IMR-90 (cell line): ENCODE data around the gene APLN. TPM values are rescaled to one million over a fixed set of nuclear protein-coding genes. Genes with fewer than 3 reads are reported as not detected.

Experiments used
- ATAC-seq: fragments of 200-7000 bp; cut with Tn5 transposase; 2 replicates; pipeline ENCODE4 v1.9.1; 2020; ENCODE audit warnings: low read depth, mild to moderate bottlenecking, moderate library complexity
- BruUV-seq: library from RNA; stranded (reverse); fragments of 400-500 nt; replicated peaks from 2 replicates; lab custom pipeline; 2021; lab: Mats Ljungman, UMichigan
- CTCF ChIA-PET: fragments of 300-600 bp; formaldehyde crosslinking; extraction: SDS; loops from one replicate; lab custom pipeline; 2021; ENCODE audit warnings: antibody characterized with exemption; lab: Yijun Ruan, JAX
- POLR2A ChIA-PET: fragments of 300-600 bp; sonication (Branson Sonifier 250); formaldehyde crosslinking; loops from one replicate; lab custom pipeline; 2022; ENCODE audit warnings: antibody characterized with exemption; ENCODE audit not compliant: unreplicated experiment; lab: Charles Lee
- DNase-seq: peaks from one replicate; pipeline ENCODE4 v3.0.0; 2013
- H2AFZ ChIP-seq: replicated peaks from 2 replicates; pipeline ENCODE3; 2013; ENCODE audit warnings: low read length, mild to moderate bottlenecking; ENCODE audit not compliant: poor library complexity
- H2AK5ac ChIP-seq: 2 replicates; pipeline ENCODE4 v1.6.1; 2013; ENCODE audit warnings: low read depth, low read length, inconsistent platforms
- H2AK9ac ChIP-seq: replicated peaks from 2 replicates; pipeline ENCODE3; 2013; ENCODE audit warnings: mild to moderate bottlenecking, low read depth, low read length, moderate library complexity; ENCODE audit not compliant: poor library complexity
- H2BK120ac ChIP-seq: 2 replicates; pipeline ENCODE4 v1.6.1; 2013; ENCODE audit warnings: low read depth, low read length, inconsistent platforms
- H2BK15ac ChIP-seq: 3 replicates; pipeline ENCODE4 v1.6.1; 2013; ENCODE audit warnings: low read depth, low read length, inconsistent platforms
- H2BK20ac ChIP-seq: 2 replicates; pipeline ENCODE4 v1.6.1; 2013; ENCODE audit warnings: low read depth, mild to moderate bottlenecking, inconsistent platforms, low read length, moderate library complexity
- H2BK5ac ChIP-seq: 2 replicates; pipeline ENCODE4 v1.6.1; 2013; ENCODE audit warnings: mild to moderate bottlenecking, low read depth, low read length, inconsistent platforms; ENCODE audit not compliant: poor library complexity, severe bottlenecking
- H3K14ac ChIP-seq: replicated peaks from 2 replicates; pipeline ENCODE4 v1.6.1; 2013; ENCODE audit warnings: low read depth, low read length, inconsistent platforms
- H3K18ac ChIP-seq: 2 replicates; pipeline ENCODE4 v1.6.1; 2013; ENCODE audit warnings: low read depth, low read length, control low read depth
- H3K23ac ChIP-seq: 2 replicates; pipeline ENCODE4 v1.6.1; 2013; ENCODE audit warnings: low read depth, low read length, inconsistent platforms
- H3K27ac ChIP-seq: 2 replicates; pipeline ENCODE4 v1.5.1; 2013; ENCODE audit warnings: mild to moderate bottlenecking, control low read depth, low read length; ENCODE audit not compliant: insufficient read depth
- H3K27me3 ChIP-seq: 2 replicates; pipeline ENCODE4 v1.6.1; 2013; ENCODE audit warnings: low read length; ENCODE audit not compliant: control insufficient read depth, insufficient read depth
- H3K36me3 ChIP-seq: 2 replicates; pipeline ENCODE4 v1.6.1; 2013; ENCODE audit warnings: low read length, mixed read lengths; ENCODE audit not compliant: control insufficient read depth, insufficient read depth
- H3K4ac ChIP-seq: 2 replicates; pipeline ENCODE4 v1.6.1; 2013; ENCODE audit warnings: low read depth, low read length, inconsistent platforms
- H3K4me1 ChIP-seq: 2 replicates; pipeline ENCODE4 v1.6.1; 2013; ENCODE audit warnings: low read length, mixed read lengths; ENCODE audit not compliant: control insufficient read depth, insufficient read depth
- H3K4me2 ChIP-seq: 2 replicates; pipeline ENCODE4 v1.6.1; 2013; ENCODE audit warnings: low read depth, mild to moderate bottlenecking, control low read depth, low read length, moderate library complexity
- H3K4me3 ChIP-seq: 2 replicates; pipeline ENCODE4 v1.5.1; 2013; ENCODE audit warnings: low read depth, mild to moderate bottlenecking, control low read depth, low read length, moderate library complexity; ENCODE audit not compliant: insufficient read depth
- H3K56ac ChIP-seq: 2 replicates; pipeline ENCODE4 v1.6.1; 2013; ENCODE audit warnings: low read length, inconsistent platforms; ENCODE audit not compliant: insufficient read depth; ENCODE audit errors: extremely low read depth
- H3K79me1 ChIP-seq, 2 experiments: 2 replicates each; pipeline ENCODE4 v1.6.1; 2013; ENCODE audit warnings: low read length in 2 of 2, inconsistent platforms in 1 of 2, low read depth in 1 of 2
- H3K9ac ChIP-seq: 2 replicates; pipeline ENCODE4 v1.6.1; 2013; ENCODE audit warnings: low read depth, low read length, control low read depth
- H3K9me1 ChIP-seq: 2 replicates; pipeline ENCODE4 v1.6.1; 2013; ENCODE audit warnings: low read length, inconsistent platforms; ENCODE audit not compliant: insufficient read depth
- H3K9me3 ChIP-seq: 2 replicates; pipeline ENCODE4 v1.6.1; 2013; ENCODE audit warnings: low read length; ENCODE audit not compliant: control insufficient read depth, insufficient read depth
- H4K20me1 ChIP-seq: 2 replicates; pipeline ENCODE4 v1.6.1; 2013; ENCODE audit warnings: low read length, inconsistent platforms; ENCODE audit not compliant: insufficient read depth
- H4K5ac ChIP-seq: 2 replicates; pipeline ENCODE4 v1.6.1; 2013; ENCODE audit warnings: mild to moderate bottlenecking, low read depth, low read length, control low read depth
- H4K8ac ChIP-seq, 2 experiments: 2 replicates each; pipeline ENCODE4 v1.6.1; 2013; ENCODE audit warnings: low read depth in 2 of 2, low read length in 2 of 2, control low read depth in 1 of 2, inconsistent platforms in 1 of 2
- H4K91ac ChIP-seq: 2 replicates; pipeline ENCODE4 v1.6.1; 2013; ENCODE audit warnings: low read depth, low read length, inconsistent platforms; ENCODE audit not compliant: insufficient read depth
- BHLHE40 ChIP-seq: fragments of 150-350 bp; IDR thresholded peaks from 2 replicates; pipeline ENCODE4 v1.6.1; 2016; ENCODE audit warnings: mild to moderate bottlenecking, low read depth, low read length
- CEBPB ChIP-seq: IDR thresholded peaks from 2 replicates; pipeline ENCODE4 v1.6.1; 2012; ENCODE audit warnings: low read depth, low read length, improper control_type of control experiment
- CHD1 ChIP-seq: IDR thresholded peaks from 2 replicates; pipeline ENCODE4 v1.6.1; 2012; ENCODE audit warnings: low read depth, low read length, improper control_type of control experiment
- FOS ChIP-seq: fragments of 150-350 bp; IDR thresholded peaks from 2 replicates; pipeline ENCODE4 v1.6.1; 2016; ENCODE audit warnings: low read depth, low read length
- MAFK ChIP-seq: IDR thresholded peaks from 2 replicates; pipeline ENCODE4 v1.6.1; 2012; ENCODE audit warnings: low read depth, low read length, improper control_type of control experiment
- MAZ ChIP-seq: IDR thresholded peaks from 2 replicates; pipeline ENCODE4 v1.6.1; 2012; ENCODE audit warnings: low read depth, mild to moderate bottlenecking, low read length, improper control_type of control experiment, moderate library complexity, borderline replicate concordance
- MXI1 ChIP-seq: IDR thresholded peaks from 2 replicates; pipeline ENCODE4 v1.6.1; 2012; ENCODE audit warnings: low read depth, mild to moderate bottlenecking, low read length, moderate library complexity, borderline replicate concordance
- NFE2L2 ChIP-seq: fragments of 150-350 bp; IDR thresholded peaks from 2 replicates; pipeline ENCODE4 v1.6.1; 2016; ENCODE audit warnings: low read depth, mild to moderate bottlenecking, low read length
- POLR2A ChIP-seq: IDR thresholded peaks from 2 replicates; pipeline ENCODE4 v1.6.1; 2012; ENCODE audit warnings: mild to moderate bottlenecking, low read depth, low read length
- RAD21 ChIP-seq: IDR thresholded peaks from 2 replicates; pipeline ENCODE4 v1.6.1; 2012; ENCODE audit warnings: low read length, improper control_type of control experiment
- RCOR1 ChIP-seq: IDR thresholded peaks from 2 replicates; pipeline ENCODE4 v1.6.1; 2012; ENCODE audit warnings: mild to moderate bottlenecking, low read length, improper control_type of control experiment; ENCODE audit not compliant: insufficient replicate concordance
- RFX5 ChIP-seq: IDR thresholded peaks from 2 replicates; pipeline ENCODE4 v1.8.0; 2012; ENCODE audit warnings: low read depth, mild to moderate bottlenecking, low read length, moderate library complexity
- SMC3 ChIP-seq: fragments of 150-350 bp; IDR thresholded peaks from 2 replicates; pipeline ENCODE4 v1.6.1; 2016; ENCODE audit warnings: low read depth, mild to moderate bottlenecking, antibody characterized with exemption, low read length, moderate library complexity
- WGBS, 2 experiments: methylation state at CpG; one replicate each; pipeline versions ENCODE4 v1.1.5 to v1.1.7; 2013; ENCODE audit warnings: missing lambda C conversion rate in 2 of 2; ENCODE audit not compliant: insufficient read length in 1 of 2; ENCODE audit errors: extremely low coverage in 2 of 2; 5-methylcytosine and 5-hydroxymethylcytosine counted together
- dilution Hi-C: fragments of 300-500 bp; cut with HindIII; formaldehyde crosslinking; loops from one replicate; pipeline ENCODE4 v1.14.3; 2018; ENCODE audit warnings: low sequenced_read_pairs; ENCODE audit not compliant: unreplicated experiment
- in situ Hi-C: fragments of 300-500 bp; cut with MboI; formaldehyde crosslinking; loops from 3 replicates; pipeline ENCODE4 v1.14.3; 2019; ENCODE audit warnings: low sequenced_read_pairs, inconsistent platforms, mixed read lengths
- intact Hi-C: fragments of 100-400 bp; cut with micrococcal nuclease; formaldehyde crosslinking; loops from 2 replicates; pipeline ENCODE4 v1.10.0; 2022
- polyA plus RNA-seq, 3 experiments: library from polyadenylated mRNA; depleted of rRNA; stranded (reverse); fragments of >200 nt; gene quantifications; 2 replicates each; pipeline ENCODE4 v1.2.3, GENCODE V29; 2012; ENCODE audit warnings: low replicate concordance in 1 of 3
- total RNA-seq: library from RNA; depleted of rRNA; stranded (reverse); fragments of >200 nt; gene quantifications from 2 replicates; pipeline ENCODE4 v1.2.3, GENCODE V29; 2012
- TF ChIP-seq, protein P1 (sequence below): fragments of 150-350 bp; IDR thresholded peaks from 2 replicates; pipeline ENCODE4 v1.6.1; 2016; ENCODE audit warnings: low read depth, mild to moderate bottlenecking, low read length, moderate library complexity, borderline replicate concordance
- TF ChIP-seq, protein P2 (sequence below): fragments of 150-350 bp; IDR thresholded peaks from 2 replicates; pipeline ENCODE4 v1.6.1; 2017; ENCODE audit warnings: mild to moderate bottlenecking, antibody characterized with exemption, low read length, low read depth
- TF ChIP-seq, protein P3 (sequence below): conservative IDR thresholded peaks from 2 replicates; pipeline ENCODE4 v1.5.1; 2012; ENCODE audit warnings: mild to moderate bottlenecking, low read depth, low read length, improper control_type of control experiment

The APLN gene
- total and polyA plus RNA-seq, 2 of the 4 experiments (the other 2 are of a cell fraction), result 0.18 to 0.72 TPM

DNA sequence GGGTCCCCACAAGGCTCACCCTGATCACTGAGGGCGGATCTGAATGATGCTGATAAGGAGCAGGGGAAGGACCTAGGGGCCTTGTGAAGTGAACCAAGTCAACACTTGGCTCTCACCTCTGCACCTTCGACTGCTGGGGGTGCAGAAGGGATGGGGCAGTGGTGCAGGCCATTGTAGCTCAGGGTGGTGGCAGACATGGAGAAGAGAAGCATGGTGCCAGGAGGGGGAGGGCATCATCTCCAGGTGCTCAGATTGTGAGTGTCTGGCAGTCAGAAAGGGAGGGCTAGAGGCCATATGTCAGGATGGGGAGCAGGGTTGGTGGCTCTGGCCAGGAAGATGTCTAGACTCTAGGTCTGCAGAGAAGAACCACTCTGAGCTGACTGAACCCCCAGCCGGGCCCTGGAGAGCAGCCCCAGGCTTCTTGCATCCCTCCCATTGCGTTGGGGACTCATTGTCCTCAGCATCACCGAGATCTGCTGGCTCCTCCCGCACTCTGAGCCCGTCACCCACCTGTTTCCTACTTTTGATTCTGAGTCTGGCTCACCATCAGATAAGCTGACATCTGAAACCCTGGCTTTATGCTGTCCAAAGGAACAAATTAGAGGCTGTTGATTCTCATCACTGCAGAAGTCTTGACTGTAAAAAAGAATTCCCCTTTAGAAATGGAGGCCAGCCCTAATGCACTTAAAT lies 3.8 kb downstream of the APLN start:
- no peaks in the 10 kb centered on the region for H4K20me1 ChIP-seq
- H2AFZ ChIP-seq, result no peak overlapping the region
- H2AK9ac ChIP-seq, result no peak overlapping the region
- ChIA-PET CTCF (no interaction called here), POLR2A (no interaction called here)
- H3K27ac ChIP-seq, result no peak overlapping the region
- TF ChIP-seq BHLHE40, result no peak
- no peak for TF ChIP-seq RAD21
- TF ChIP-seq MAFK, result no peak
- no peak for TF ChIP-seq FOS
- TF ChIP-seq NFE2L2, result no peak
- TF ChIP-seq SMC3, result no peak
- TF ChIP-seq, protein P1, sequence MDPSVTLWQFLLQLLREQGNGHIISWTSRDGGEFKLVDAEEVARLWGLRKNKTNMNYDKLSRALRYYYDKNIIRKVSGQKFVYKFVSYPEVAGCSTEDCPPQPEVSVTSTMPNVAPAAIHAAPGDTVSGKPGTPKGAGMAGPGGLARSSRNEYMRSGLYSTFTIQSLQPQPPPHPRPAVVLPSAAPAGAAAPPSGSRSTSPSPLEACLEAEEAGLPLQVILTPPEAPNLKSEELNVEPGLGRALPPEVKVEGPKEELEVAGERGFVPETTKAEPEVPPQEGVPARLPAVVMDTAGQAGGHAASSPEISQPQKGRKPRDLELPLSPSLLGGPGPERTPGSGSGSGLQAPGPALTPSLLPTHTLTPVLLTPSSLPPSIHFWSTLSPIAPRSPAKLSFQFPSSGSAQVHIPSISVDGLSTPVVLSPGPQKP, result no peak
- TF ChIP-seq MAZ, result no peak
- TF ChIP-seq MXI1, result no peak
- TF ChIP-seq, protein P2, sequence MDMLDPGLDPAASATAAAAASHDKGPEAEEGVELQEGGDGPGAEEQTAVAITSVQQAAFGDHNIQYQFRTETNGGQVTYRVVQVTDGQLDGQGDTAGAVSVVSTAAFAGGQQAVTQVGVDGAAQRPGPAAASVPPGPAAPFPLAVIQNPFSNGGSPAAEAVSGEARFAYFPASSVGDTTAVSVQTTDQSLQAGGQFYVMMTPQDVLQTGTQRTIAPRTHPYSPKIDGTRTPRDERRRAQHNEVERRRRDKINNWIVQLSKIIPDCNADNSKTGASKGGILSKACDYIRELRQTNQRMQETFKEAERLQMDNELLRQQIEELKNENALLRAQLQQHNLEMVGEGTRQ, result no peak
- no peak for TF ChIP-seq RCOR1
- TF ChIP-seq CEBPB, result no peak
- TF ChIP-seq POLR2A, result no peak
- TF ChIP-seq RFX5, result no peak
- TF ChIP-seq CHD1, result no peak
- TF ChIP-seq, protein P3, sequence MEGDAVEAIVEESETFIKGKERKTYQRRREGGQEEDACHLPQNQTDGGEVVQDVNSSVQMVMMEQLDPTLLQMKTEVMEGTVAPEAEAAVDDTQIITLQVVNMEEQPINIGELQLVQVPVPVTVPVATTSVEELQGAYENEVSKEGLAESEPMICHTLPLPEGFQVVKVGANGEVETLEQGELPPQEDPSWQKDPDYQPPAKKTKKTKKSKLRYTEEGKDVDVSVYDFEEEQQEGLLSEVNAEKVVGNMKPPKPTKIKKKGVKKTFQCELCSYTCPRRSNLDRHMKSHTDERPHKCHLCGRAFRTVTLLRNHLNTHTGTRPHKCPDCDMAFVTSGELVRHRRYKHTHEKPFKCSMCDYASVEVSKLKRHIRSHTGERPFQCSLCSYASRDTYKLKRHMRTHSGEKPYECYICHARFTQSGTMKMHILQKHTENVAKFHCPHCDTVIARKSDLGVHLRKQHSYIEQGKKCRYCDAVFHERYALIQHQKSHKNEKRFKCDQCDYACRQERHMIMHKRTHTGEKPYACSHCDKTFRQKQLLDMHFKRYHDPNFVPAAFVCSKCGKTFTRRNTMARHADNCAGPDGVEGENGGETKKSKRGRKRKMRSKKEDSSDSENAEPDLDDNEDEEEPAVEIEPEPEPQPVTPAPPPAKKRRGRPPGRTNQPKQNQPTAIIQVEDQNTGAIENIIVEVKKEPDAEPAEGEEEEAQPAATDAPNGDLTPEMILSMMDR, result no peak
- no peak overlapping the region for H2BK15ac ChIP-seq
- dilution Hi-C loops, result no loop called here
- ATAC-seq (no peak), DNase-seq (no peak)
- no peak overlapping the region for H3K4me3 ChIP-seq
- no peak overlapping the region for H2BK120ac ChIP-seq
- 74% methylated on average over 5 of the region's 7 CpGs; no CpG with 5 or more reads in 1 of the 2 experiments for WGBS, 2 experiments
- H3K23ac ChIP-seq, result no peak overlapping the region
- H2BK5ac ChIP-seq, result no peak overlapping the region
- H2AK5ac ChIP-seq, result no peak overlapping the region
- H4K8ac ChIP-seq, result no peak overlapping the region
- no peak overlapping the region for H4K91ac ChIP-seq
- H2BK20ac ChIP-seq, result no peak overlapping the region
- H3K4me1 ChIP-seq, result peaks cover 3% of the 10 kb centered on the region; the same call in 1 of the 2 replicates
- H3K9ac ChIP-seq, result no peak overlapping the region
- no peak overlapping the region for H4K5ac ChIP-seq
- H3K56ac ChIP-seq, result no peak overlapping the region
- no peaks in the 10 kb centered on the region for H3K9me3 ChIP-seq
- no peaks in the 10 kb centered on the region for H3K79me1 ChIP-seq
- H3K4me2 ChIP-seq, result no peak overlapping the region
- intact Hi-C loops, result no loop called here
- BruUV-seq, result no TSS peak
- in situ Hi-C loops, result no loop called here
- no peak overlapping the region for H3K14ac ChIP-seq
- H3K36me3 ChIP-seq, result no peaks in the 10 kb centered on the region
- no peaks in the 10 kb centered on the region for H3K9me1 ChIP-seq
- peaks cover 31% of the 10 kb centered on the region for H3K27me3 ChIP-seq
- no peak overlapping the region for H3K4ac ChIP-seq
- H3K18ac ChIP-seq, result no peak overlapping the region
